ENCODE data around the gene SCAMP1.
"Not testable (repeated sequence)": the region's sequence is repeated elsewhere in the genome, so short reads cannot be mapped to it uniquely, and the experiment has no call there.

SCAMP1 gene

DNA sequence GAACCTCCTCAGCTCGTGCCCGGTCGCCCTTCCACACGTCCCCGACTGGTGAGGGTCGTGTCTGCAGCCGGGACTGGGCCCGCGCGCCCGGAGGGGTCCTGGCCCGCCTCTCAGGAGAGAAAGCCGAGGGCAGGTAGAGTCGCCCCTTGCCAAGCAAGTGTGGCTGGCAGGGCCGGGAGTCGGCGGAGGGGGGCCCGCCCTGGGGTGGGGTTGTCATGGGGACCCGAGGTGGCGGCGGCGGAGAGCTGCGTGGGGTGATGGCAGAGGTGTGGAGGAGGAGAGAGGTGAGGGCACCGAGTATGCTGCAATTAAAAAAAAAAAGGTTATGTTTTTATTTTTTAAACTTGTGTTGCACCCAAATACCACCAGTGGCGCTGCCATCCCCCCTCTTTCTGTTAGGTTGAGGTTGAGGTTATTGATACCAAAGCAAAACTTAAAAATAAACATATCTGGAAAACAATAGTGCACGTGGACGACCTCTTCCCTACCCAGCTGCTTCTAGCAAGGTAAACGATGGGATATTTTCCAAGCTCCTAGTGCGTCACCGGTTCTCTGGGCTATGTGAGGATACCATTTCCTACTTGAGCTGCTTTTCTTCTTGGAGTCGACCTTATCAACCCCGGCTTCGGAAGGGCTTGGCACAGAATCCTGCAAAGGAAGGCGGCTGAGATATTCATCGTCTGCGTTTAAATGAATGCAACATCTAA, 660 bp downstream of the SCAMP1 start:
- DNase-seq (ENCODE audit: low spot score) = peak; percentile 53

DNA sequence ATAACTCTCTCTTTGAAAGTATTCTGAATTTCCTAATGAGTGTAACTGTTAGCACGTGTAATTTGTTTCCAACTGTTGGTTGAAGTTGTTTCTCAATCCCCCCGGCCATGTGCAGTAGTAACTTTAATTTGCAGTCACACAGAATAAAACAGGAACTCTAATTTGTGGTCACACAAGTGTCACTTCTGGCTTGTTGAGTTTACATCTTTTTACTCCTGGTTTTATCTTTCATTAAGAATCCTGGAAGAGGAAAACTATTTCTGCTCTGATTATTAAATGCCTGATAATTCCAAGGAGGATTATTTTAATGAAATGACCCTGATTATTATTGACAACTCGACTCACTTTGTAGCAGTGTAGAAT, 1.2 kb downstream of the SCAMP1 start:
- DNase-seq (ENCODE audit: low spot score) = no peak

DNA sequence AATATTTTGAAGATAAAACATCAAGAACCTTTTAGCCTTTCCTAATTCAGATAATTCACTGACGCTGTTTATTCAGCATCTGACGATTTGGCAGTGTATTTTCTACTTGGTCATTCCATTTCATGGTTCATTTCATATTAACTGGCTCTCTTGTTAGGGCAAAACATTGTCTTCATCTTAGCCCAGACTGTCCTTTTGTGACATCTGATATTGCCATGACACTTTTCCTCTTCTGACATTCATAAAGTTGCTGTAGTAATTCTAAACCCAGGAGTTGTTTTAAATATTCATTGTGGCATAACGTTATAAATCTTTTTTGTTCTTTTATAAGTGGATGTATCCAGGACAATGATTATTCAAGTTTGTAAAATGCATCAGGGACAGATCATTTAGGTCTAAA, 1.8 kb downstream of the SCAMP1 start:
- no peak for DNase-seq (ENCODE audit: low spot score)

DNA sequence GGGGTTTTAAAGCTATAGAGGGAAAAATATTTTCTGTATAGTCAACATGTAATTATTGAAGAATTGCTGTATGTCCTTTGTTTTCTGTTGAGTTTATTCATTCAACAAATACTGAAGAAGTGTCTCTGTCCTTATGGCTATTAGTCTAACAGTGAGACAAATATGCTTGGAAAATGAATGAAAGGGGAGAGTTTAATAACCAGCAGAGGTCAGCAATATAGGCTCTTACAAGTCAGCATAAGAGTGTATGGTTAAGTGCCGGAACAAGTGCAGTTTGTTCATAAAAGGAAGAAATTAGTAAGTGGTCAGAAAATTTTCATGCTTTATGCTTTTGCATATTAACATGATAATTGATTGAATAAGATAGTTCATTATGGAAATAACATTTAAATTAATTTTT, 3.6 kb downstream of the SCAMP1 start:
- DNase-seq (ENCODE audit: low spot score) = no peak

DNA sequence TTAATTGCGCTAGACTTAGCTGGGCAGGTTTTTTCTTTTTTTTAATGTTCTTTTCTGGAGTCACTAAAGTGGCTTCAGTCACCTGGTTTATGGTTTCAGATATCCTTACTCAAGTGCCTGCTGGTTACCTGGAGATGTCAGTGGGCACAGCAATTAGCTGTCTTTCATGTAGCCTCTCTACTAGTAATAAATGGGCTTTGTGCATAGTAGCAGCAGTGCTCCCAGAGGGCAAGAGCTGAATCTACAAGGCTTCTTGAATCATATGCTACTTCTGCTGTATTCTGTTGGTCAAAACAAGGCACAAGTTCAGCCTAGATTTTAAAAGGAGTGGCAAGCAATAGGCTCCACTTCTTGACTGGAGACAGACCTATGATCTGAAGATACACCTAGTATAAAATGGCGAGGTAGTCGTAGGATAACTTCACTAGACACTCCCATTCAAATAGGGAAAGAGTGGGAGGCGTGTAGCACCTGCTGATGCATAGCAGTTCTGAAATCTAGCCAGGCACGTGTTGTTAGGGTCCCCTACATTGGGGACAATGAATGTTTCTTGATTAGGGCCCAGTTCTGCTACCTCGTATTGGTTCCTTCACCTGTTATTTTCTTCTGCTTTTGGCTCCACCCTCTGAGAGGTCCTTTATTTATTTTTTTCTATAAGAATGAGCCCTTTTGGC, 7.0 kb downstream of the SCAMP1 start:
- no peak for DNase-seq (ENCODE audit: low spot score)

DNA sequence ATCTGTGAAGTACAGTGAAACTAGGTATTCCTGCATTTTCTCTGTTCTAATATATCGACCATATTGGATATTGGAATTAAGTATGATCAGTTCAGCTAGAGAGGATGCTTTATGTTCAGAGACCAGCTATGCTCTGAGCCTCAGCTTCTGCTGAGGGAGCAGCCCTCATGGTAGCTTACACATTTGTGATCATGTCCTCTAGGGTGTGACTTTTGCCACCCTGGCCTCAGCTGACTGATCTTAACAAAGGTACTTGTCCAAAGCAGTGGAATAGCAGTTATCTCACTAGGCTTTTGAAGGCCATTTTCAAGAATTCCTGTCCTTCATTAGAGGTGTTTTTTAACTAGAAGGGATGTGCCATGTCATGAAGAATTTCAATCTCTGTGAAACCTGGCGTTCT, 9.3 kb downstream of the SCAMP1 start:
- DNase-seq (ENCODE audit: low spot score) = no peak

DNA sequence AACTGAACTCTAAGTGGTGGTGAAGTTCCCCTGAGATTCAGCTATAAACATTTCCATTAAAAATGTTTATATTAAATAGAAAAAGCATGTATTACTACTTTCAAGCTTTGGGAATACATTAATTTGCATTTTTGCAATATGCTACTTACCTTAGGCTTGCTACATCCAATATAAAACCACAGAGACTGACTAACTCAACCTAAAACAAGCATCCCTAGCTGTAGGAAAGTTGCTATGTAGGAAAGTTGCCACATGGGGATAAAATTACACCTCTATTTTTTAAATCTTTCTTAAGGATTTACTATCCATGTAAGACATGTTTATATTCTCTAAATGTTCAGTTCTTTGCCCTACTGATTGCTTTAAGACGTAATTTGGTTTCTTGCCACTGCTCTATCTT, 12.8 kb downstream of the SCAMP1 start:
- DNase-seq (ENCODE audit: low spot score) = no peak

DNA sequence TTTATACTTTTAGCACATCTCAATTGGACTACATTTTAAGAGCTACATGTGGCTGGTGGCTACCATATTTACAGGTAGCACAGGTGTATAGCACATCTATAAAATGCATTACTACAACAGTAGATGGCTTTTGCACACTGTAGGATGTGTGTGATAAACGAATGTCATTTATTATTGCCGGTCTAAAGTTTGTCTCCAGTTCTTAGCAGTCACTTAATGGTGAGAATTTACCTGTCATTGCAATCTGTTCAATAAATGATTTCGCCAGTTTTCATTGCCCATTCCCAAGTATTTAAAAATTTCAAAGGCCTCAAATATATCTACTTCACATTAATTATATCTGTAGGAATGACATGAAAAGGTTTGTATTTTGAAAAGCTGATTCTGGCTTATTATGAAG, 15.9 kb downstream of the SCAMP1 start:
- no peak for DNase-seq (ENCODE audit: low spot score)

DNA sequence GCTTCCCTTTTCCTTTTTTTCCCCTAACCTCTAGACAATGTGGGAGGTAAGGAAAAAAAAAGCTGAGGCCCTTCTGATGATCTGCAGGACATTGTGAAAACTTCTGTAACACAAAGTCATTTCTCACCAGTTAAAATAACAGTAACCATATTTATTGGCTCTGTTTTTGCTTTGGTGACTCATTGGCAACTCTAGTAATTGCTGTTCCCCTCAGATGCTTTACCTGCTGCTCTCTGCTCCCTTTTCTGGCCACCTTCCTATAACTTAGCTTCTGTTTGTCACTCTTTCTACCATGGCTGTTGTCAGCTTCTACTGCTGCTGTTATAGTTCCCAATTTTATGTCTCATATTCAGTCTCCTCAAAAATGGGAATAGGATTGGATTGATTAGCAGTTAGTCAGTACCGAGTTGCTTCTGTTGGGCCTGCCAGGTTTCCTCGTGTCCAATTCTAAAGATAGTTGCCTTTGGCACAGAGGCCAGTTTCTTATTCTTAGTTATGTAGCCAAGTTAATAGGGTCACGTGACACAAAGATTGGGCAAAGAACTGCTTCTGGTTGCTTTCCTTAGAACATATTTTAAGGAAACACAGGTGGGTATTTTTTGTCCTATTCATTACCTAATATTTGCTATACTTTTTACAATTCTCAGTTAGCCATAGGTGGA, 16.8 kb downstream of the SCAMP1 start:
- no peak for DNase-seq (ENCODE audit: low spot score)

DNA sequence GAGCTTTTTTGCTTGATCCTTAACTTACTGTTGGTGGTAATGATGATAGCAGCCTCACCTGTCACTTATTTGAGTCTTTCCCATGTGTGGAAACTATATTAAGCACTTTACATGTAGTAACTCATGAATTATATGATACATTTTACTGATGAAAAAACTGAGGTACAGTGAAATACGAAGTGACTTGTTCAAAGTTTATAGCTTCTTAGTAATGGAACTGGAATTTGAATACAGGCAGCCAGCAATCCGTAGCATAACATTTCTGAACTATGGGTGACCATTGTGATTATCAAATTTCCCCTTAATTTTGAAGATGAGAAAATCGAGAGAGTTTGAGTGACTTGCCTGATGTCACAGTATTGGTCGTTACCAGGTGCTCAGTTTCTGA, 17.3 kb downstream of the SCAMP1 start:
- DNase-seq (ENCODE audit: low spot score) = no peak

DNA sequence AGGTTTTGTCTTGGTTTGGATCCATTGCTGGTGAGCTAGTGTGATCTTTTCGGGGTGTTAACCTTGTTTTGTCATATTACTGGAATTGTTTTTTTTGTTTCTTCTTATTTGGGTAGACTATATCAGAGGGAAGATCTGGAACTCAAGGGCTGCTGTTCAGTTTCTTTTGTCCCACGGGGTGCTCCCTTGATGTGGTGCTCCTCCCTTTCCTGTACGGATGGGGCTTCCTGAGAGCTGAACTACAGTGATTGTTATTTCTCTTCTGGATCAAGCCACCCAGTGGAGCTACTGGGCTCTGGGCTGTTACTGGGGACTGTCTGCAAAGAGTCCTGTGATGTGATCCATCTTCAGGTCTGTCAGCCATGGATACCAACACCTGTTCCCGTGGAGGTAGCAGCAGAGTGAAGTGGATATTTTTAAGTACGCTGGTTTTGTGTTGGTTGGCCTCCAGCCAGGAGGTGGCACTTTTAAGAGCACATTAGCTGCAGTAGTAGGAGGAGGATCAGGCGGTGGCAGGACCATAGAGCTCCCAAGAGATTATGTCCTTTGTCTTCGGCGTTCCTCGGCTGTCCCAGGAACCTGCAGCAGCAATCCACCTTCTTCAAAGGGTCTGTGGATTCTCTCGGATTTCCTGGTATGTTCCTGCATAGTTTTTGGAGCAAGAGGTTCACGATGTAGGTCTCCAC, 27.2 kb downstream of the SCAMP1 start:
- no peak for DNase-seq (ENCODE audit: low spot score)

DNA sequence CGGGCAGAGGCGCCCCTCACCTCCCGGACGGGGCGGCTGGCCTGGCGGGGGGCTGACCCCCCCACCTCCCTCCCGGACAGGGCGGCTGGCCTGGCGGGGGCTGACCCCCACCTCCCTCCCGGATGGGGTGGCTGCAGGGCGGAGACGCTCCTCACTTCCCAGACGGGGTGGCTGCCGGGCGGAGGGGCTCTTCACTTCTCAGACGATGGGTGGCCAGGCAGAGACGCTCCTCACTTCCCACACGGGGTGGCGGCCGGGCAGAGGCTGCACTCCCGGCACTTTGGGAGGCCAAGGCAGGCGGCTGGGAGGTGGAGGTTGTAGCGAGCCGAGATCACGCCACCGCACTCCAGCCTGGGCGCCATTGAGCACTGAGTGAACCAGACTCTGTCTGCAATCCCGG, 30.9 kb downstream of the SCAMP1 start:
- DNase-seq (ENCODE audit: low spot score) = not testable (repeated sequence)

DNA sequence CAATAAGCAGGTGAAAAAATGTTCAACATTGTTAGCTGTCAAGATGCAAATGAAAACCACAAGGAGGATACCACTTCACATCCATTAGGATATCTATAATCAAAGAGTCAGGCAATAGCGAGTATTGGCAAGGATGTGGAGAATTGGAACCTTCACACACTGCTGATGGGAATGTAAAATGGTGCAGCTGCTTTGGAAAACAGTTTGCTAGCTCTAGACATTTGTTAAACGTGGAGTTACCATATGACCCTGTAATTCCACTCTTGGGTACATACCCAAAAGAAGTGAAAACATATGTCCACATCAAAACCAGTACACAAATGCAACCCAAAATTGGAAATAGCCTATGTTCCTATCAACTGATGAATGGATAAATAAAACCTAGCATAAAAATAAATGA, 37.4 kb downstream of the SCAMP1 start:
- no peak for DNase-seq (ENCODE audit: low spot score)

DNA sequence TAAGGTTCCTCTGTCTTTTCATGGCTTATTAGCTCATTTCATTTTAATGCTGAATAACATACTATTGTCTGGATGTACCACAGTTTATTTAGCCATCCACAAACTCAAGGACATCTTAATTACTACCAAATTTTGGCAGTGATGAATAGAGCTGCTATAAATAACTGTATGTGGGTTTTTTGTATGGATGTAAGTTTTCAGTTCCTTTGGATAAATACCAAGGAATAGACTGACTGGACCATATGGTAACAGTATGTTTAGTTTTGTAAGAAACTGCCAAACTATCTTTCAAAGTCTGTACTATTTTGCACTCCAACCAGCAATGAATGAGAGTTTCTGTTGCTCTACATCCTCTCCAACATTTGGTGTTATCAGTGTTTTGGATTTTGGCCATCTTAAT, 38.7 kb downstream of the SCAMP1 start:
- DNase-seq (ENCODE audit: low spot score) = no peak

DNA sequence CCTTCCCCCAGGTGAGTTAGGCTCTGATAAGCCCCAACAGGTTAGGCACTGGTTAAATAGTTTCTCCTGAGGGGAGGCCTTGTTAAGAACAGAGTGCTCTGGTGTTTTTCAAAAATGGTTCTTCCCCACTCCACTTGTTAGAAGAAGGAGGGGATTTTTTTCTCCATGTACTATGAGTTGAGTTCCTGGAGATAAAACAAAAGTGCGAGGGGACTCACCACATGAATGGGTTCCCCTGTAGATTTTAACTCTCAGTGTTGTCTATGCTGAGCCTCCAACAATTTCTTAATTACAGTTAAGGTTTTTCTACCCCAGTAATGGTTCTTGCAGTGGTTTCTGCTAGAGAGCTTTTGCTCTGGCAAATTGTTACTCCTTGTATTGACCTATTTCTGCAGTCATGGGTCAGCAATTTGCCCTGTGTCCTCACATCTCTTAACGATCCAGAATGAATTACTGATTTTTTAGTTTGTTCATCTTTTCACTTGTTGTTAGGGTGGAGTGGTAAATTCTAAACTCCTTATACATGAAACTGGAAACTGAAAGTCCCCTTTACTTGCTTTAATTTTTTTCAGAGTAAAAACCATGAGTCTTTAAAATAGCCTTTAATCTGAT, 44.4 kb downstream of the SCAMP1 start:
- DNase-seq (ENCODE audit: low spot score) = no peak

DNA sequence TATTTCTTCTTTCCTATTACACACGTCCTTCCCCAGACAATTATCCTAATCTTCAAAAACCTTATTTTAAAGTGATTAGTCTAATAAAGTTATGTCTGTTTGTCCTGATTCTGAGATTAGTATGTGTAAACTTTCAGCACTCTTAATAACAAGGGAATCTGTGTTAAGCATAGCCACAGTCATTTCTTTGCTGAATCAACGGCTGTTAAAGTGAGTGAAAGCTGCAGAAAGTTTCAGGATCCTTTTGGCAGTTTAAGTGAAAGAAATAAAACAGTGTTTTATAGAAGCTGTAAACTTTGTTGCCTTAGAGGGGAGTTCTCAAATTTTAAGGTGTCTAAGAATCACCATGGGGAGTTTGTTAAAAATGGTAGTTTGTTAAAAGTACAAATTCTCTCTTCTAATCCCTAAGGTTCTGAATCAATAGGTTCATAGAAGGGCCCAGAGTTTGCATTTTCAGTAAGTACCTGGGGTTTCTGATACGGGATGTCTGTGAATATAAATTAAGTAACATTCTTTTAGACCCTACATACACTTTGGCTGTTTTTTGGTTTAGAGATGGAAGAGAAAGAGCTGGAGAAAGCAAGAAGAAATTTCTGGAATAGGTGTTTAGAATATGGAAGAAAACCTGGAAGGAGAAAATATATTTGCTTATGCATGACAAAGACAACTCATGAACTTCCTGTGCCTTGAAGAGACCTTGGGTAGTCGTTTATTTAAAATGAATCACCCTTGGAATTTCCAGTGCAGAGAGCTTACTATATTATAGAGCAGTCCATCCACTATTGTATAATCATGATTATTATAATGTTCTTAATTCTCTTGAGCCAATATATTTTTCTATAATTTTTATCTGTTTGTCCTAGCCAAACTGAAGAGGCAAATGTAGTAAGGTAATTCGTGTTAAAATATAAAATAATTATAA, 45.7 kb downstream of the SCAMP1 start:
- DNase-seq (ENCODE audit: low spot score) = peak; percentile 75

DNA sequence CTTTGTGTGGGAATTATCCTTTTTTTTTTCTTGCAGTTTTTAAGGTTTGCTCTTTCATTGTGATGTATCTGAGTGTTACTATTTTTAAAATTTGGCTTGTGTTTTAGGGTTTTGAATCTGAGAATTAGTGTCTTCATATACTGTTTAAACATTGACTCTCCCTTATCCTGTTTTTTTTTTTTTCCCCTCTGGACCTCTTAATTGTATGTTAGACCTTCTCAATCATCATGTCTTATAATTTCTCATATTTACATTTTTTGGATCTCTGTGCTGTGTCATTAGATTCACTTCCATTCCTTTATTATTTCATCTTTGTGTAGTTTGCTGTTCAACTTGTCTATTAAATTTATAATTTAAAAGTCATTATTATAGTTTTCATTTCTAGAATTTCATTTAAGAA, 47.0 kb downstream of the SCAMP1 start:
- no peak for DNase-seq (ENCODE audit: low spot score)

DNA sequence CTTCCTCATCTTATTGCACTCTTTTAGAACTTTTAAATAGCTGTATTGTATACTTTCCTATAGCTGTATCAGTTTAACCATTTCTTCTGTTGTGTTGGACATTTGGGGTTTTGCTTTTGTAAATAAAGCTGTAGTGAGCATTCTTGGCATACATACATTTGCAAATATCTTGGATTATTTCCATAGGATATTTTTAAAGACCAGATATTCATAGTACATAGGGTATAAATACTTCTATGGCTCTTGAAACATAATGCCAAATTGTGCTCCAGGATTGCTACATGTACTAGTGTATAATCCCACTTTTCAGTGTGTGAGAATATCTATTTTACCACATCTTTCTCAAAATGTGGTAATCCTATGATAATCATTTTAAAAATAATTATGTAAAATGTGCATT, 51.2 kb downstream of the SCAMP1 start:
- DNase-seq (ENCODE audit: low spot score) = no peak

DNA sequence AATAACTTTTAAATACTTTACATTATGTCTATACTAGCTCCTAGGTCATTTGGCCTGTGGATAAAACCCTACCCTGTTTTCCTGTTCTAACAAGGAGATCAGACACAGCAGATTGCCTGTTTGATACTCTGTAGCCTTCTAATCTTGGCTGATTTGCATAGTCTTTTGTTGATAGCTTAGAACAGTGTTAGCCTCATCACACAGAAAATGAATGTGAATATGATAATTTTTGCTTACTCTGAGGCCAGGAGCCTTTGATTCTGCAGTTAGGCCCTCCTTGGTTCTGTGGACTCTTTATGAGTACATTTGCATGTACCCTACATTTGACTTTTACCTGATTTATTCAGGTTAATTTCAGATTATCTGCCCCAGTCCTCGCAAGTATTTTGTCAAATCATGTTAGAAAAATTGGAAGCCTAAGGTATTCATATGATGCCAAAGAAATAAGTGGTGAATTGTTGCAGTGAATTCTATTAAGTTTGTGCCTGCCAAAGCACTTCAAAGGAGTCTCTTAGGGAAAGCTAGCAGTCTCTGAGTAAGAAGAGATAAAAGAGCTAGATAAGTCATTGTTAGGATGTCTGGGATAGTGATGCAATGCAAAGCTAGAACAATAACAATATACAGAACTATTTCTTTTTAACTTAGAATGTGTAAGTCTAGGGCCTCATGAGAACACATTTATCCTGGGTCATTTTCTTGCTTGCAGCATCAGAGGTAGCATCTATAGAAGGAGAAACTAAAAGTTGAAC, 56.4 kb downstream of the SCAMP1 start:
- DNase-seq (ENCODE audit: low spot score) = peak; percentile 3

DNA sequence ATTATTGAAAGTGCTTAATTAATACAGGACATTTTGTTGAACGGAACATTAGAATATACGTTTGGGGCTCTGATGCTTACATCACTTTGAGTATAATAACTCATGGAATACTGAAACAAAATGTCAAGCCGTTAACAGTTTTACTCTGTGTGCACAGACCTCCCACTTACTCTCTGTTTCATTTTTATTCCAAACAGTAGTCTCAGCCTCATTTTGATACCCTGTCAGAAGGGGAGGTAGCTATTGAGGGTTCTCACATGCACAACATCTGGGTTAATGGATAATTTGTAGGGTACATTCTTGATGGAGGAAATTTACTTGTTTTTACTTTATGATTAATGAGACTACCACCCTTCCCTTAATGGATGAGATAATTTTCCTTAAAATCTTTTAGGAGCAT, 59.0 kb downstream of the SCAMP1 start:
- no peak for DNase-seq (ENCODE audit: low spot score)

DNA sequence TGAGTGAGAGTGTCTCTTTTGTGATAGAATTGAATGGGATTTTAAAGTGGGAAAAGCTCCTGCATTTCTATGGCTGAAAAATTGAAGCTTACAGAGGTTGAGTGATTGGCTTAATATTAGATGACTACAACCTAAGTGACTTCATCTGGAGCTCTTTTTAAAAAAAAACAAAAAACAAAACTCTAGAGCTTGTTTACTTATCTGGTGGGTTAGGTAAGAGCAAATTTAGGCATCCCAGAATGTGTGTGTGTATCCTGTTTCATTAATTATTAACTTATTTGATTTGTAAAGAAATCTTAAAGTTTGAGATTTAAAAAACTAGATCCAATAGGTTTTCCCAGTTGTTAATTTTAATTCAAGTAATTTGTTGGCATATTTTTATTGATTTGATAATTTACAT, 60.1 kb downstream of the SCAMP1 start:
- no peak for DNase-seq (ENCODE audit: low spot score)
